Small intestine (tissue), 7 donors: Measurements from ENCODE around the gene CCDC186. TPM values are rescaled to one million over a fixed set of nuclear protein-coding genes. Genes with fewer than 3 reads are reported as not detected.

Source experiments
- DNase-seq, 2 donors: peaks; one replicate each; pipeline versions ENCODE4 v3.0.0 to v3.0.0-alpha.2; 2013
- FAIRE-seq: peaks from 2 replicates; lab custom pipeline; 2012; peaks lifted over from hg19 to GRCh38; lab: Jason Lieb, UNC
- H3K27ac ChIP-seq, 3 donors: one replicate each; pipeline ENCODE4 v1.5.1; 2013; ENCODE audit warnings: low read length in 2 of 3, mild to moderate bottlenecking in 2 of 3, control low read depth in 1 of 3, inconsistent platforms in 1 of 3, low read depth in 1 of 3, moderate library complexity in 1 of 3
- H3K27me3 ChIP-seq, 3 donors: one replicate each; pipeline ENCODE4 v1.6.1; 2013; ENCODE audit warnings: low read length in 3 of 3, inconsistent platforms in 1 of 3; ENCODE audit not compliant: control insufficient read depth in 3 of 3, insufficient read depth in 3 of 3
- H3K36me3 ChIP-seq, 3 donors: one replicate each; pipeline ENCODE4 v1.6.1; 2013; ENCODE audit warnings: low read length in 3 of 3, inconsistent platforms in 1 of 3, low read depth in 1 of 3, mild to moderate bottlenecking in 1 of 3, moderate library complexity in 1 of 3; ENCODE audit not compliant: control insufficient read depth in 3 of 3, insufficient read depth in 2 of 3
- H3K4me1 ChIP-seq, 3 donors: one replicate each; pipeline ENCODE4 v1.6.1; 2013; ENCODE audit warnings: low read length in 2 of 3, inconsistent platforms in 1 of 3, low read depth in 1 of 3, mild to moderate bottlenecking in 1 of 3, moderate library complexity in 1 of 3; ENCODE audit not compliant: control insufficient read depth in 3 of 3, insufficient read depth in 2 of 3
- H3K4me3 ChIP-seq, 3 donors: one replicate each; pipeline ENCODE4 v1.5.1; 2013; ENCODE audit warnings: low read length in 3 of 3, control low read depth in 1 of 3, inconsistent platforms in 1 of 3, low read depth in 1 of 3, mild to moderate bottlenecking in 1 of 3, moderate library complexity in 1 of 3
- H3K9me3 ChIP-seq, 2 donors: one replicate each; pipeline ENCODE4 v1.6.1; 2013; ENCODE audit warnings: low read depth in 1 of 2, low read length in 1 of 2; ENCODE audit not compliant: control insufficient read depth in 2 of 2, insufficient read depth in 1 of 2
- WGBS, 3 donors: extraction: QIAGEN DNeasy Blood & Tissue Kit; methylation state at CpG; one replicate each; pipeline ENCODE4 v1.1.7; 2013; 5-methylcytosine and 5-hydroxymethylcytosine counted together
- polyA plus RNA-seq, 4 donors: library from polyadenylated mRNA; stranded (reverse) in 3 of 4; unstranded in 1 of 4; fragments of 200-250 nt in 3 of 4; fragments of 120-200 nt in 1 of 4; gene quantifications; one replicate each; pipeline versions ENCODE4 v1.2.1 to v1.2.3, GENCODE V29; 2013
- donor health status: healthy with polysubstance abuse.
- donor health status: control.
- donor health status: control.
- donor health status: Bipolar disorder and iron deficiency.
- donor health status: healthy.

CCDC186 gene
- polyA plus RNA-seq, 4 donors: 7.2 to 29.6 (median 12.0) TPM

- peak; percentile 56 to 74 for DNase-seq
- Histone ChIP-seq H3K4me3 (peak overlapping the region; percentile 93 to 99 (median 96)), H3K9me3 (peaks cover 1 to 5% of the 10 kb centered on the region in 2 donors), H3K27ac (peak overlapping the region; percentile 98 to 100 (median 99)), H3K36me3 (peaks cover 0 to 5% (median 0%) of the 10 kb centered on the region in 3 donors), H3K4me1 (peaks cover 0 to 6% (median 2%) of the 10 kb centered on the region in 3 donors), H3K27me3 (no peaks in the 10 kb centered on the region)
- WGBS, 3 donors: 5 to 21% (median 12%) methylated on average over 9 of the region's 9 CpGs
- FAIRE-seq: no peak
Observed at GRCh38 chr10:114172776-114173602, 1.0 kb downstream of the CCDC186 start.

- peaks cover 0 to 6% (median 2%) of the 10 kb centered on the region in 3 donors for H3K4me1 ChIP-seq
- peaks cover 0 to 5% (median 0%) of the 10 kb centered on the region in 3 donors for H3K36me3 ChIP-seq
- H3K4me3 ChIP-seq: peak overlapping the region; percentile 3 to 41 (median 22)
- no peaks in the 10 kb centered on the region for H3K27me3 ChIP-seq
- DNase-seq (peak; percentile 21 to 53), FAIRE-seq (no peak)
- peaks cover 1 to 5% of the 10 kb centered on the region in 2 donors for H3K9me3 ChIP-seq
- peak overlapping the region in 1 of 3 donors; percentile 100 for H3K27ac ChIP-seq
- 11 to 38% (median 36%) methylated on average over 1 of the region's 1 CpG for WGBS, 3 donors
Observed at GRCh38 chr10:114172216-114172615, 1.8 kb downstream of the CCDC186 start.

- Histone ChIP-seq H3K27me3 (no peaks in the 10 kb centered on the region), H3K36me3 (peaks cover 0 to 8% (median 2%) of the 10 kb centered on the region in 3 donors), H3K9me3 (peaks cover 1 to 5% of the 10 kb centered on the region in 2 donors), H3K4me3 (no peak overlapping the region), H3K27ac (no peak overlapping the region), H3K4me1 (peaks cover 0 to 3% (median 0%) of the 10 kb centered on the region in 3 donors)
- WGBS, 3 donors: 90 to 96% (median 95%) methylated on average over 3 of the region's 3 CpGs
- FAIRE-seq (no peak), DNase-seq (no peak)
Observed at GRCh38 chr10:114168450-114169009, 5.5 kb downstream of the CCDC186 start.

- Histone ChIP-seq H3K27ac (no peak overlapping the region), H3K27me3 (no peaks in the 10 kb centered on the region), H3K9me3 (peaks cover 1 to 5% of the 10 kb centered on the region in 2 donors), H3K36me3 (peaks cover 0 to 8% (median 4%) of the 10 kb centered on the region in 3 donors), H3K4me3 (no peak overlapping the region), H3K4me1 (peaks cover 0 to 3% (median 0%) of the 10 kb centered on the region in 3 donors)
- 87 to 95% (median 88%) methylated on average over 3 of the region's 3 CpGs for WGBS, 3 donors
- DNase-seq: no peak
- no peak for FAIRE-seq
Observed at GRCh38 chr10:114167985-114168384, 6.0 kb downstream of the CCDC186 start.

GRCh38 chr10:114166494-114166893 lies 7.5 kb downstream of the CCDC186 start:
- FAIRE-seq: no peak
- Histone ChIP-seq H3K27ac (no peak overlapping the region), H3K4me1 (peaks cover 0 to 3% (median 0%) of the 10 kb centered on the region in 3 donors), H3K9me3 (peaks cover 1 to 5% of the 10 kb centered on the region in 2 donors), H3K4me3 (no peak overlapping the region), H3K36me3 (peaks cover 0 to 8% (median 5%) of the 10 kb centered on the region in 3 donors), H3K27me3 (no peaks in the 10 kb centered on the region)
- WGBS, 3 donors: 33 to 53% (median 42%) methylated on average over 3 of the region's 3 CpGs
- DNase-seq: no peak

- FAIRE-seq (peak; percentile 10), DNase-seq (peak; percentile 15 to 29)
- WGBS, 3 donors: 44 to 67% (median 63%) methylated on average over 3 of the region's 3 CpGs
- Histone ChIP-seq H3K36me3 (peaks cover 0 to 8% (median 5%) of the 10 kb centered on the region in 3 donors), H3K4me3 (no peak overlapping the region), H3K27ac (no peak overlapping the region), H3K4me1 (peaks cover 0 to 3% (median 0%) of the 10 kb centered on the region in 3 donors), H3K9me3 (peaks cover 1 to 5% of the 10 kb centered on the region in 2 donors), H3K27me3 (no peaks in the 10 kb centered on the region)
Observed at GRCh38 chr10:114166043-114166442, 8.0 kb downstream of the CCDC186 start.

- 57 to 65% (median 62%) methylated on average over 2 of the region's 2 CpGs for WGBS, 3 donors
- H3K27ac ChIP-seq: no peak overlapping the region
- peaks cover 0 to 3% (median 2%) of the 10 kb centered on the region in 3 donors for H3K4me1 ChIP-seq
- no peaks in the 10 kb centered on the region for H3K9me3 ChIP-seq
- no peak overlapping the region for H3K4me3 ChIP-seq
- no peak for DNase-seq
- H3K27me3 ChIP-seq: no peaks in the 10 kb centered on the region
- H3K36me3 ChIP-seq: peaks cover 0 to 10% (median 8%) of the 10 kb centered on the region in 3 donors
- no peak for FAIRE-seq
Observed at GRCh38 chr10:114163062-114163461, 10.9 kb downstream of the CCDC186 start.

- 91 to 97% (median 94%) methylated on average over 2 of the region's 2 CpGs for WGBS, 3 donors
- FAIRE-seq: no peak
- peaks cover 0 to 2% (median 0%) of the 10 kb centered on the region in 3 donors for H3K4me1 ChIP-seq
- H3K9me3 ChIP-seq: no peaks in the 10 kb centered on the region
- no peaks in the 10 kb centered on the region for H3K27me3 ChIP-seq
- no peak overlapping the region for H3K4me3 ChIP-seq
- no peak for DNase-seq
- H3K27ac ChIP-seq: no peak overlapping the region
- H3K36me3 ChIP-seq: peaks cover 0 to 24% (median 5%) of the 10 kb centered on the region in 3 donors
Observed at GRCh38 chr10:114157912-114158311, 16.1 kb downstream of the CCDC186 start.
